Thyroid gland (tissue), 4 donors: ENCODE measurements around the gene BLTP3A.

ENCODE experiments used
- POLR2A ChIP-seq, 2 donors: fragments of 450-650 bp; IDR thresholded peaks; one replicate each; pipeline ENCODE4 v1.6.1; 2017; ENCODE audit warnings: antibody characterized with exemption in 2 of 2, mild to moderate bottlenecking in 2 of 2, moderate library complexity in 1 of 2
- TF ChIP-seq, protein P1 (sequence below), 6 experiments: fragments of 200-600 bp in 3 of 6; fragments of 450-650 bp in 3 of 6; sonication (generic) in 3 of 6; IDR thresholded peaks; one replicate each; pipeline ENCODE4 v1.5.1; 2016 to 2019; ENCODE audit warnings: antibody characterized with exemption in 6 of 6, mild to moderate bottlenecking in 2 of 6, inconsistent platforms in 1 of 6, moderate library complexity in 1 of 6

GRCh38 chr6:34746104-34746846, 45.6 kb upstream of the BLTP3A start:
- TF ChIP-seq POLR2A (IDR thresholded peaks at IDR 0.05) = no peak
- TF ChIP-seq, protein P1, sequence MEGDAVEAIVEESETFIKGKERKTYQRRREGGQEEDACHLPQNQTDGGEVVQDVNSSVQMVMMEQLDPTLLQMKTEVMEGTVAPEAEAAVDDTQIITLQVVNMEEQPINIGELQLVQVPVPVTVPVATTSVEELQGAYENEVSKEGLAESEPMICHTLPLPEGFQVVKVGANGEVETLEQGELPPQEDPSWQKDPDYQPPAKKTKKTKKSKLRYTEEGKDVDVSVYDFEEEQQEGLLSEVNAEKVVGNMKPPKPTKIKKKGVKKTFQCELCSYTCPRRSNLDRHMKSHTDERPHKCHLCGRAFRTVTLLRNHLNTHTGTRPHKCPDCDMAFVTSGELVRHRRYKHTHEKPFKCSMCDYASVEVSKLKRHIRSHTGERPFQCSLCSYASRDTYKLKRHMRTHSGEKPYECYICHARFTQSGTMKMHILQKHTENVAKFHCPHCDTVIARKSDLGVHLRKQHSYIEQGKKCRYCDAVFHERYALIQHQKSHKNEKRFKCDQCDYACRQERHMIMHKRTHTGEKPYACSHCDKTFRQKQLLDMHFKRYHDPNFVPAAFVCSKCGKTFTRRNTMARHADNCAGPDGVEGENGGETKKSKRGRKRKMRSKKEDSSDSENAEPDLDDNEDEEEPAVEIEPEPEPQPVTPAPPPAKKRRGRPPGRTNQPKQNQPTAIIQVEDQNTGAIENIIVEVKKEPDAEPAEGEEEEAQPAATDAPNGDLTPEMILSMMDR (IDR thresholded peaks at IDR 0.05) = no peak
